Liver (tissue), 3 donors: ENCODE results near the gene STOX2.

ENCODE experiments used
- FOXA1 ChIP-seq: IDR thresholded peaks from 2 replicates; pipeline ENCODE4 v1.6.1; 2016; ENCODE audit warnings: antibody characterized with exemption
- FOXA2 ChIP-seq: IDR thresholded peaks from 2 replicates; pipeline ENCODE4 v1.6.1; 2016; ENCODE audit warnings: antibody characterized with exemption
- GABPA ChIP-seq, 2 donors: IDR thresholded peaks in 1 of 2; conservative IDR thresholded peaks in 1 of 2; 2 replicates each; pipeline ENCODE4 v1.6.1; 2016; ENCODE audit warnings: antibody characterized with exemption in 2 of 2, mild to moderate bottlenecking in 1 of 2, moderate library complexity in 1 of 2
- NR2F2 ChIP-seq: IDR thresholded peaks from 2 replicates; pipeline ENCODE4 v1.6.1; 2016; ENCODE audit warnings: antibody characterized with exemption
- RAD21 ChIP-seq, 2 donors: IDR thresholded peaks; 2 replicates each; pipeline ENCODE4 v1.6.1; 2016; ENCODE audit warnings: antibody characterized with exemption in 2 of 2, mild to moderate bottlenecking in 2 of 2
- RXRA ChIP-seq, 2 donors: IDR thresholded peaks; 2 replicates each; pipeline ENCODE4 v1.6.1; 2017 to 2018; ENCODE audit warnings: antibody characterized with exemption in 2 of 2, mild to moderate bottlenecking in 1 of 2
- TAF1 ChIP-seq: conservative IDR thresholded peaks from 2 replicates; pipeline ENCODE4 v1.6.1; 2016; ENCODE audit warnings: antibody characterized with exemption, mild to moderate bottlenecking
- TF ChIP-seq, protein P1 (sequence below): fragments of 150-350 bp; IDR thresholded peaks from 2 replicates; pipeline ENCODE4 v1.5.1; 2017; ENCODE audit warnings: improper control_type of control experiment, low read depth, low read length; ENCODE audit not compliant: missing input control
- TF ChIP-seq, protein P2 (sequence below): IDR thresholded peaks from 2 replicates; pipeline ENCODE4 v1.6.1; 2016; ENCODE audit warnings: antibody characterized with exemption
- TF ChIP-seq, protein P3 (sequence below): IDR thresholded peaks from 2 replicates; pipeline ENCODE4 v1.6.1; 2016; ENCODE audit warnings: antibody characterized with exemption
- TF ChIP-seq, protein P4 (sequence below): IDR thresholded peaks from 2 replicates; pipeline ENCODE4 v1.6.1; 2016; ENCODE audit warnings: antibody characterized with exemption
- donor health status: healthy.
- donor health status: healthy.

DNA sequence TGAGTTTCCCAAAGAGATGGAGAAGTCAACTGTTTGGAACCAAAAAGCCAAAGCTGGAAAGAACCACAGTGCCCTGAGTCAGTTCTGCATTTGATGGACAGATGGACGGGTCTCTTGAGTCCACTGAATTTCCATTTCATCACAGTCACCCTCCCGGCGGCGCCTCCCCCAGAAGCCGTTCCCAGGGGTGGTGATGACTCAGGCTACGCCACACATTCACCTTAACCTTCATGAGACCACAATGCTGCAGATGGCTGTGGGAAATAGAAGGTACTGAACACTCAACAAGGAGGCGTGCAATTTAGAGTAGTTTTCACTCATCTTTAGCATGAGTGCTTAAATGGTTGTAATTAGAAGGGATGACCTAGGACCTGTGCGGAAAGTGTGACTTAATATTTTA, 61.3 kb downstream of the STOX2 start:
- TF ChIP-seq, protein P1, sequence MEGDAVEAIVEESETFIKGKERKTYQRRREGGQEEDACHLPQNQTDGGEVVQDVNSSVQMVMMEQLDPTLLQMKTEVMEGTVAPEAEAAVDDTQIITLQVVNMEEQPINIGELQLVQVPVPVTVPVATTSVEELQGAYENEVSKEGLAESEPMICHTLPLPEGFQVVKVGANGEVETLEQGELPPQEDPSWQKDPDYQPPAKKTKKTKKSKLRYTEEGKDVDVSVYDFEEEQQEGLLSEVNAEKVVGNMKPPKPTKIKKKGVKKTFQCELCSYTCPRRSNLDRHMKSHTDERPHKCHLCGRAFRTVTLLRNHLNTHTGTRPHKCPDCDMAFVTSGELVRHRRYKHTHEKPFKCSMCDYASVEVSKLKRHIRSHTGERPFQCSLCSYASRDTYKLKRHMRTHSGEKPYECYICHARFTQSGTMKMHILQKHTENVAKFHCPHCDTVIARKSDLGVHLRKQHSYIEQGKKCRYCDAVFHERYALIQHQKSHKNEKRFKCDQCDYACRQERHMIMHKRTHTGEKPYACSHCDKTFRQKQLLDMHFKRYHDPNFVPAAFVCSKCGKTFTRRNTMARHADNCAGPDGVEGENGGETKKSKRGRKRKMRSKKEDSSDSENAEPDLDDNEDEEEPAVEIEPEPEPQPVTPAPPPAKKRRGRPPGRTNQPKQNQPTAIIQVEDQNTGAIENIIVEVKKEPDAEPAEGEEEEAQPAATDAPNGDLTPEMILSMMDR, result no peak
- TF ChIP-seq, protein P2, sequence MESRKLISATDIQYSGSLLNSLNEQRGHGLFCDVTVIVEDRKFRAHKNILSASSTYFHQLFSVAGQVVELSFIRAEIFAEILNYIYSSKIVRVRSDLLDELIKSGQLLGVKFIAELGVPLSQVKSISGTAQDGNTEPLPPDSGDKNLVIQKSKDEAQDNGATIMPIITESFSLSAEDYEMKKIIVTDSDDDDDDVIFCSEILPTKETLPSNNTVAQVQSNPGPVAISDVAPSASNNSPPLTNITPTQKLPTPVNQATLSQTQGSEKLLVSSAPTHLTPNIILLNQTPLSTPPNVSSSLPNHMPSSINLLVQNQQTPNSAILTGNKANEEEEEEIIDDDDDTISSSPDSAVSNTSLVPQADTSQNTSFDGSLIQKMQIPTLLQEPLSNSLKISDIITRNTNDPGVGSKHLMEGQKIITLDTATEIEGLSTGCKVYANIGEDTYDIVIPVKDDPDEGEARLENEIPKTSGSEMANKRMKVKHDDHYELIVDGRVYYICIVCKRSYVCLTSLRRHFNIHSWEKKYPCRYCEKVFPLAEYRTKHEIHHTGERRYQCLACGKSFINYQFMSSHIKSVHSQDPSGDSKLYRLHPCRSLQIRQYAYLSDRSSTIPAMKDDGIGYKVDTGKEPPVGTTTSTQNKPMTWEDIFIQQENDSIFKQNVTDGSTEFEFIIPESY, result no peak
- no peak for TF ChIP-seq RXRA (IDR thresholded peaks at IDR 0.05)
- TF ChIP-seq NR2F2, result no peak
- TF ChIP-seq, protein P3, sequence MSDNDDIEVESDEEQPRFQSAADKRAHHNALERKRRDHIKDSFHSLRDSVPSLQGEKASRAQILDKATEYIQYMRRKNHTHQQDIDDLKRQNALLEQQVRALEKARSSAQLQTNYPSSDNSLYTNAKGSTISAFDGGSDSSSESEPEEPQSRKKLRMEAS, result no peak
- no peak for TF ChIP-seq FOXA1
- no peak for TF ChIP-seq GABPA (IDR thresholded peaks at IDR 0.05 in 1 of 2, conservative IDR thresholded peaks at IDR 0.05 in 1 of 2)
- TF ChIP-seq TAF1, result no peak
- no peak for TF ChIP-seq RAD21 (IDR thresholded peaks at IDR 0.05)
- no peak for TF ChIP-seq FOXA2
- TF ChIP-seq, protein P4, sequence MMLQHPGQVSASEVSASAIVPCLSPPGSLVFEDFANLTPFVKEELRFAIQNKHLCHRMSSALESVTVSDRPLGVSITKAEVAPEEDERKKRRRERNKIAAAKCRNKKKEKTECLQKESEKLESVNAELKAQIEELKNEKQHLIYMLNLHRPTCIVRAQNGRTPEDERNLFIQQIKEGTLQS, result no peak
